Smooth muscle cell (in vitro differentiated cells): ENCODE results near the gene GAN. TPM values are rescaled to one million over a fixed set of nuclear protein-coding genes. Genes with fewer than 3 reads are reported as not detected.

Experiments
- DNase-seq: peaks from one replicate; lab custom pipeline; 2025; ENCODE audit not compliant: unreplicated experiment; lab: John Stamatoyannopoulos, UW
- H2AFZ ChIP-seq: fragments of 200-600 bp; sonication (generic); 2 replicates; pipeline ENCODE4 v1.6.0; 2016; ENCODE audit warnings: antibody characterized with exemption, low read depth, mild to moderate bottlenecking
- H3F3A ChIP-seq: fragments of 200-600 bp; sonication (generic); 2 replicates; pipeline ENCODE4 v1.6.0; 2017; ENCODE audit warnings: antibody characterized with exemption, low read depth
- H3K27ac ChIP-seq: fragments of 200-600 bp; sonication (generic); 2 replicates; pipeline ENCODE4 v1.5.1; 2016; ENCODE audit warnings: low read depth, mild to moderate bottlenecking
- H3K27me3 ChIP-seq: fragments of 200-600 bp; sonication (generic); 2 replicates; pipeline ENCODE4 v1.6.1; 2016; ENCODE audit warnings: low read depth, mild to moderate bottlenecking
- H3K36me3 ChIP-seq: fragments of 200-600 bp; sonication (generic); 2 replicates; pipeline ENCODE4 v1.5.1; 2016; ENCODE audit warnings: low read depth
- H3K4me1 ChIP-seq: fragments of 200-600 bp; sonication (generic); 2 replicates; pipeline ENCODE4 v1.5.1; 2016; ENCODE audit warnings: low read depth
- H3K4me2 ChIP-seq: fragments of 200-600 bp; sonication (generic); 2 replicates; pipeline ENCODE4 v1.6.0; 2016; ENCODE audit warnings: mild to moderate bottlenecking
- H3K4me3 ChIP-seq: fragments of 200-600 bp; sonication (generic); 2 replicates; pipeline ENCODE4 v1.5.1; 2016; ENCODE audit warnings: mild to moderate bottlenecking
- H3K79me2 ChIP-seq: fragments of 200-600 bp; sonication (generic); 2 replicates; pipeline ENCODE4 v1.6.0; 2016; ENCODE audit warnings: low read depth, mild to moderate bottlenecking
- H3K9ac ChIP-seq: fragments of 200-600 bp; sonication (generic); 2 replicates; pipeline ENCODE4 v1.6.0; 2016; ENCODE audit warnings: low read depth
- H3K9me3 ChIP-seq: fragments of 200-600 bp; sonication (generic); replicated peaks from 2 replicates; pipeline ENCODE4 v1.5.1; 2016; ENCODE audit warnings: low read depth
- H4K20me1 ChIP-seq: fragments of 200-600 bp; sonication (generic); 2 replicates; pipeline ENCODE4 v1.6.0; 2016; ENCODE audit warnings: low read depth
- WGBS: methylation state at CpG from one replicate; pipeline ENCODE4 v1.1.7; 2016; ENCODE audit warnings: low lambda C conversion rate; 5-methylcytosine and 5-hydroxymethylcytosine counted together
- polyA plus RNA-seq: library from polyadenylated mRNA; unstranded; fragments of >200 nt; fragmentation: Nextera tagmentation; extraction: Ambion mirVana; gene quantifications from 2 replicates; pipeline ENCODE4 v1.2.1, GENCODE V29; 2016
- total RNA-seq: library from RNA; depleted of rRNA; stranded (reverse); fragments of >200 nt; gene quantifications from 2 replicates; pipeline ENCODE4 v1.2.3, GENCODE V29; 2014
- TF ChIP-seq, protein P1 (sequence below): fragments of 200-600 bp; sonication (generic); IDR thresholded peaks from 2 replicates; pipeline ENCODE4 v1.5.1; 2017; ENCODE audit warnings: borderline replicate concordance, mild to moderate bottlenecking, antibody characterized with exemption; ENCODE audit not compliant: insufficient read depth, poor library complexity, severe bottlenecking

GAN gene
- total and polyA plus RNA-seq, 2 experiments from 2014 or later, result 1.2 to 14.6 TPM

DNA sequence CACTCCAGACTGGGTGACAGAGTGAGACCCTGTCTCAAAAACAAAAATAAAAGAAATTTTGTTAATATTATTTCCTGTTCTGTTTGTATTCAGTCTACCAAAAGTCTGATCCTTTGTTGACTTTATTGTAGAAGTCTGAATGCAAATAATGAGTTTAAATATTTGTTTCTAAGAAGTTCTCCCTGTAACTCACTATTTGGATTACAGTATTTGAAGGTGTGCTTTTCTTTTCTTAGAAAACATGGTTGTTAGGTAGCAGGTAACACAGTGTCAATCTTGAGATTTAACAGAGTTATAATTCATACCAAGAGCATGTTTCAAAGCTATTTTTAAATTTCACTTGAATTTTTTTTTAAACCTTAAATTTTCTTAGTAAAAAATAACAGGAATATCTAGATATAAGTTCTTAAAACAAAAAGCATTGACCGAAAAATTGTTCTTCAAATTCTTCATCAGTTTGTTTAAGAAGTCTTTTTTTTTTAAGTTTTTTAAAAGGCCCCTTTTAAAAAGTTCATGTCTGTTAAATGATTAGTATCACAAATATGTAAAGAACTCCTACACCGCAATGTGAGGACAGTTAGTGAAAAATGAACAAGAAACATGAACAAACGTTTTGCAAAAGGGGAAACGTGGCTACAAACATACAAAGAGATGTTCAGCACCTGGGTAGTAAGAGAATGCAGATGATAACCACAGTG is 35.0 kb downstream of the GAN start:
- Histone ChIP-seq H3K27ac (peak overlapping the region; percentile 28), H2AFZ (no peak overlapping the region), H3K36me3 (no peaks in the 10 kb centered on the region), H3F3A (no peaks in the 10 kb centered on the region), H3K4me2 (no peak overlapping the region), H4K20me1 (peaks cover 13% of the 10 kb centered on the region), H3K79me2 (peaks cover 10% of the 10 kb centered on the region), H3K27me3 (no peaks in the 10 kb centered on the region), H3K9me3 (peaks cover 14% of the 10 kb centered on the region), H3K9ac (no peak overlapping the region), H3K4me3 (no peak overlapping the region), H3K4me1 (no peaks in the 10 kb centered on the region)
- TF ChIP-seq, protein P1, sequence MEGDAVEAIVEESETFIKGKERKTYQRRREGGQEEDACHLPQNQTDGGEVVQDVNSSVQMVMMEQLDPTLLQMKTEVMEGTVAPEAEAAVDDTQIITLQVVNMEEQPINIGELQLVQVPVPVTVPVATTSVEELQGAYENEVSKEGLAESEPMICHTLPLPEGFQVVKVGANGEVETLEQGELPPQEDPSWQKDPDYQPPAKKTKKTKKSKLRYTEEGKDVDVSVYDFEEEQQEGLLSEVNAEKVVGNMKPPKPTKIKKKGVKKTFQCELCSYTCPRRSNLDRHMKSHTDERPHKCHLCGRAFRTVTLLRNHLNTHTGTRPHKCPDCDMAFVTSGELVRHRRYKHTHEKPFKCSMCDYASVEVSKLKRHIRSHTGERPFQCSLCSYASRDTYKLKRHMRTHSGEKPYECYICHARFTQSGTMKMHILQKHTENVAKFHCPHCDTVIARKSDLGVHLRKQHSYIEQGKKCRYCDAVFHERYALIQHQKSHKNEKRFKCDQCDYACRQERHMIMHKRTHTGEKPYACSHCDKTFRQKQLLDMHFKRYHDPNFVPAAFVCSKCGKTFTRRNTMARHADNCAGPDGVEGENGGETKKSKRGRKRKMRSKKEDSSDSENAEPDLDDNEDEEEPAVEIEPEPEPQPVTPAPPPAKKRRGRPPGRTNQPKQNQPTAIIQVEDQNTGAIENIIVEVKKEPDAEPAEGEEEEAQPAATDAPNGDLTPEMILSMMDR, result no peak
- no peak for DNase-seq
- WGBS, result 77% methylated on average over 4 of the region's 4 CpGs

DNA sequence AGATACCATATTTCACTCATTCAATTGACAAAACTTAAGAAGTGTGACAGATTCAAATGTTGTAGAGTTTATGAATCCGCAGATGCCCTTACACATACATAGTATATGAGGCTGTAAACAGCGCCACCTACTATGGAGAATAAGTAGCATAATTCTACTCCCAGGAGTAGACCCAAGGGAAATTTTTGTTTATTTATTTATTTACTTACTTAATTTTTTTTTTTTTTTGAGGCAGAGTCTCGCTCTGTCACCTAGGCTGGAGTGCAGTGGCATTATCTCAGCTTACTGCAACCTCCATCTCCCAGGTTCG is 35.5 kb downstream of the GAN start:
- no peaks in the 10 kb centered on the region for H3K4me1 ChIP-seq
- no peak for DNase-seq
- no peaks in the 10 kb centered on the region for H3F3A ChIP-seq
- no peak overlapping the region for H3K9ac ChIP-seq
- TF ChIP-seq, protein P1, result peak; percentile 13
- peak overlapping the region; percentile 28 for H3K27ac ChIP-seq
- H3K4me2 ChIP-seq, result no peak overlapping the region
- no peaks in the 10 kb centered on the region for H3K27me3 ChIP-seq
- H3K79me2 ChIP-seq, result peaks cover 10% of the 10 kb centered on the region
- peaks cover 13% of the 10 kb centered on the region for H4K20me1 ChIP-seq
- no peak overlapping the region for H2AFZ ChIP-seq
- H3K9me3 ChIP-seq, result peaks cover 14% of the 10 kb centered on the region
- 89% methylated on average over 4 of the region's 4 CpGs for WGBS
- H3K36me3 ChIP-seq, result no peaks in the 10 kb centered on the region
- H3K4me3 ChIP-seq, result no peak overlapping the region

DNA sequence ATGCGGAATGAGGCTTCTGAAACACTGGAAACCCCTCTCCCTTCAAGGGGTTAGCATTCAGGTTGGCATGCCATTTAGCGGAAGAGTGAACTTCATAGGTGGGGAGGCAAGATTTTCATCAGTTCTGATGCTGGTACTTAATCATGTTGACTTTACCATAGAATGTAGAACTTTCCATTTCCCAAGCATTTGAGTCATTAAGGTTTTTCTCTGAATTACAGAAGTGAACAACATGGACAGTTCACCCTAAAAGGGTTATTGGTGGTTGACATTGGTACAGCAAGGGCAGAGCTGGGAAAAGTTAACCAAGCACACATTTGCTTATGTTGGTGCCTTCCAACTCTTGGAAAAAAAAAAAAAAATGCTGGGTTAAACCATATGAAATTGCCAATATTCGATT is 39.1 kb downstream of the GAN start:
- Histone ChIP-seq H3K4me1 (no peaks in the 10 kb centered on the region), H3K4me2 (no peak overlapping the region), H3K36me3 (peaks cover under 1% of the 10 kb centered on the region), H3K27ac (no peak overlapping the region), H3K27me3 (no peaks in the 10 kb centered on the region), H3F3A (no peaks in the 10 kb centered on the region), H3K9me3 (no peaks in the 10 kb centered on the region), H3K9ac (no peak overlapping the region), H4K20me1 (peaks cover 13% of the 10 kb centered on the region), H3K79me2 (peaks cover 4% of the 10 kb centered on the region), H2AFZ (no peak overlapping the region), H3K4me3 (no peak overlapping the region)
- TF ChIP-seq, protein P1, result no peak
- WGBS, result 97% methylated on average over 3 of the region's 3 CpGs
- no peak for DNase-seq

DNA sequence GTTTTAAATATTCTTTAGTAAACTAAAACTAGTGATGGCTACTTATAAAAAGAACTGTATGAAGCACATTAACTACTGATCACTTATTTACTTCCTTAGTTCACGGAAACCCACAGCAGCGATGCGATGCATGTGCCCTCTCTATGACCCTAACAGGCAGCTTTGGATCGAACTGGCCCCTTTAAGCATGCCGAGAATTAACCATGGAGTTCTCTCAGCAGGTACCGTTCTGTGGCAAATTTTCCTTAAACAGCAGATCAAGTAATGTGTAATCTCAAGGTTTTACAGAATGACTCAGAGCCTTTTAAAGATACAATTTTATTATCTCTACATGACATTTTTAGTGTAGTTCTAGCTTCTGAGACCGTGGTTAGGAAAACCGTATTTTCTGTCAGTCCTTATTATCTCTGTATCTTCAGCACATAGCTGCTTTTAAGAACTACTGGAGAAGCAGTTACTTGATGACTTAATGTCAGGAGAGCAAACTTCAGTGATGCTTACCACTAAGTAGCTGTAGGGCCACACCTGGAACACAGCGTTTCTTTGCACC is 43.0 kb downstream of the GAN start:
- Histone ChIP-seq H3K4me3 (no peak overlapping the region), H3K27ac (no peak overlapping the region), H3K27me3 (no peaks in the 10 kb centered on the region), H3K79me2 (no peaks in the 10 kb centered on the region), H3K4me2 (no peak overlapping the region), H2AFZ (no peak overlapping the region), H3K9ac (no peak overlapping the region), H3K9me3 (no peaks in the 10 kb centered on the region), H4K20me1 (no peaks in the 10 kb centered on the region), H3K36me3 (peaks cover 3% of the 10 kb centered on the region), H3F3A (no peaks in the 10 kb centered on the region), H3K4me1 (no peaks in the 10 kb centered on the region)
- WGBS, result 71% methylated on average over 9 of the region's 9 CpGs
- no peak for DNase-seq
- TF ChIP-seq, protein P1, result no peak
